Esophagus muscularis mucosa (tissue), 3 donors: ENCODE data around the gene ATXN7L3.

Source experiments
- CTCF ChIP-seq, 3 experiments: fragments of 200-600 bp in 2 of 3; fragments of 450-650 bp in 1 of 3; sonication (generic) in 2 of 3; IDR thresholded peaks; one replicate each; pipeline ENCODE4 v1.5.1; 2017 to 2019; ENCODE audit warnings: antibody characterized with exemption in 3 of 3, mild to moderate bottlenecking in 2 of 3, moderate library complexity in 1 of 3
- POLR2A ChIP-seq: fragments of 450-650 bp; IDR thresholded peaks from one replicate; pipeline ENCODE4 v1.6.1; 2017; ENCODE audit warnings: antibody characterized with exemption, moderate library complexity, mild to moderate bottlenecking, low read depth
- POLR2AphosphoS5 ChIP-seq, 2 donors: sonication (generic); formaldehyde crosslinking; IDR thresholded peaks; one replicate each; pipeline ENCODE4 v1.6.1; 2017; ENCODE audit warnings: antibody characterized with exemption in 2 of 2

GRCh38 chr17:44147812-44148211 is 51.9 kb downstream of the ATXN7L3 start:
- TF ChIP-seq CTCF (IDR thresholded peaks at IDR 0.05): no peak
- no peak for TF ChIP-seq POLR2A
- no peak for TF ChIP-seq POLR2AphosphoS5 (IDR thresholded peaks at IDR 0.05)
